H1 (cell line): ENCODE results near the gene LSM14B. TPM values are rescaled to one million over a fixed set of nuclear protein-coding genes. Genes with fewer than 3 reads are reported as not detected.

Experiments
- CTCF ChIA-PET: fragments of 300-600 bp; sonication (Branson Sonifier 250); formaldehyde crosslinking; loops from one replicate; lab custom pipeline; 2021; ENCODE audit not compliant: partially characterized antibody; lab: Charles Lee
- POLR2A ChIA-PET: fragments of 300-600 bp; sonication (Branson Sonifier 250); formaldehyde crosslinking; loops from one replicate; lab custom pipeline; 2021; ENCODE audit warnings: inconsistent platforms; ENCODE audit not compliant: partially characterized antibody; lab: Charles Lee
- DNase-seq, 2 experiments: peaks; one replicate each; pipeline versions ENCODE4 v3.0.0 to v3.0.0-alpha.2; 2010 to 2022; ENCODE audit warnings: low spot score in 2 of 2, low read depth in 1 of 2, mixed read lengths in 1 of 2
- FAIRE-seq: peaks from 2 replicates; lab custom pipeline; 2011; peaks lifted over from hg19 to GRCh38; lab: Jason Lieb, UNC
- H2AFZ ChIP-seq: 2 replicates; pipeline ENCODE4 v1.8.1; 2012; ENCODE audit warnings: low read length, inconsistent platforms
- H2AK5ac ChIP-seq: 2 replicates; pipeline ENCODE4 v1.6.1; 2013; ENCODE audit warnings: low read depth, low read length
- H2BK120ac ChIP-seq: replicated peaks from 2 replicates; pipeline ENCODE3; 2013; ENCODE audit warnings: low read depth, low read length, inconsistent platforms
- H2BK12ac ChIP-seq: 2 replicates; pipeline ENCODE4 v1.6.1; 2013; ENCODE audit warnings: low read depth, low read length
- H2BK15ac ChIP-seq: 2 replicates; pipeline ENCODE4 v1.6.1; 2013; ENCODE audit warnings: low read length
- H2BK20ac ChIP-seq: 2 replicates; pipeline ENCODE4 v1.6.1; 2013; ENCODE audit warnings: low read length
- H2BK5ac ChIP-seq: 2 replicates; pipeline ENCODE4 v1.6.1; 2013; ENCODE audit warnings: low read depth, low read length
- H3K14ac ChIP-seq: 2 replicates; pipeline ENCODE4 v1.6.1; 2013; ENCODE audit warnings: inconsistent platforms; ENCODE audit not compliant: insufficient read length
- H3K18ac ChIP-seq: 2 replicates; pipeline ENCODE4 v1.6.1; 2013; ENCODE audit warnings: low read length; ENCODE audit errors: extremely low read depth
- H3K23ac ChIP-seq: 2 replicates; pipeline ENCODE4 v1.6.1; 2013; ENCODE audit warnings: inconsistent platforms; ENCODE audit not compliant: insufficient read length
- H3K23me2 ChIP-seq: 2 replicates; pipeline ENCODE4 v1.6.1; 2013; ENCODE audit warnings: low read depth, low read length
- H3K27ac ChIP-seq: 2 replicates; pipeline ENCODE4 v1.6.1; 2011; ENCODE audit warnings: low read depth, low read length, inconsistent platforms
- H3K27me3 ChIP-seq, 4 experiments: replicated peaks in 1 of 4; 1 replicate in 1 of 4; 2 replicates in 3 of 4; pipeline versions ENCODE4 v1.6.1 to v1.8.1; 2011 to 2013; ENCODE audit warnings: low read length in 3 of 4, mild to moderate bottlenecking in 3 of 4, inconsistent platforms in 2 of 4, mixed read lengths in 2 of 4, moderate library complexity in 1 of 4; ENCODE audit not compliant: control insufficient read depth in 3 of 4, insufficient read depth in 3 of 4; ENCODE audit errors: extremely low read depth in 1 of 4
- H3K36me3 ChIP-seq, 4 experiments: 2 replicates each; pipeline versions ENCODE4 v1.6.1 to v1.8.1; 2011 to 2013; ENCODE audit warnings: mild to moderate bottlenecking in 4 of 4, low read length in 3 of 4, moderate library complexity in 2 of 4, control low read depth in 1 of 4, inconsistent platforms in 1 of 4; ENCODE audit not compliant: insufficient read depth in 4 of 4, control insufficient read depth in 2 of 4
- H3K4ac ChIP-seq: replicated peaks from 2 replicates; pipeline ENCODE3; 2013; ENCODE audit warnings: low read length, low read depth, mixed read lengths, inconsistent platforms; ENCODE audit not compliant: insufficient read length
- H3K4me1 ChIP-seq, 4 experiments: replicated peaks in 1 of 4; 1 replicate in 1 of 4; 2 replicates in 3 of 4; pipeline versions ENCODE4 v1.6.1 to v1.8.1; 2011 to 2013; ENCODE audit warnings: low read length in 3 of 4, inconsistent platforms in 2 of 4, mixed read lengths in 1 of 4; ENCODE audit not compliant: insufficient read depth in 4 of 4, control insufficient read depth in 3 of 4
- H3K4me2 ChIP-seq, 2 experiments: 2 replicates each; pipeline versions ENCODE4 v1.6.1 to v1.8.1; 2011 to 2013; ENCODE audit warnings: low read depth in 2 of 2, low read length in 2 of 2, control low read depth in 1 of 2, inconsistent platforms in 1 of 2, mild to moderate bottlenecking in 1 of 2; ENCODE audit not compliant: insufficient read depth in 1 of 2
- H3K4me3 ChIP-seq, 4 experiments: fragments of 200-600, 300-600 bp in 1 of 4; sonication (generic), shearing (Covaris generic), sonication (Bioruptor Twin) in 1 of 4; 2 replicates each; pipeline versions ENCODE4 v1.5.1 to v1.8.1; 2011 to 2016; ENCODE audit warnings: low read length in 4 of 4, low read depth in 3 of 4, control low read depth in 2 of 4, inconsistent platforms in 2 of 4, mild to moderate bottlenecking in 2 of 4, mixed read lengths in 1 of 4, moderate library complexity in 1 of 4; ENCODE audit not compliant: insufficient read depth in 2 of 4; ENCODE audit errors: extremely low read depth in 1 of 4
- H3K56ac ChIP-seq: replicated peaks from 2 replicates; pipeline ENCODE3; 2013; ENCODE audit warnings: low read depth, mild to moderate bottlenecking, mixed read lengths, low read length, inconsistent platforms; ENCODE audit not compliant: insufficient read length
- H3K79me1 ChIP-seq: 2 replicates; pipeline ENCODE4 v1.6.1; 2013; ENCODE audit warnings: low read depth, low read length, control low read depth
- H3K79me2 ChIP-seq, 2 experiments: 2 replicates each; pipeline versions ENCODE4 v1.6.1 to v1.8.1; 2012 to 2013; ENCODE audit warnings: low read length in 2 of 2, mild to moderate bottlenecking in 2 of 2, inconsistent platforms in 1 of 2; ENCODE audit not compliant: insufficient read depth in 2 of 2, control insufficient read depth in 1 of 2
- H3K9ac ChIP-seq, 4 experiments: replicated peaks in 1 of 4; 1 replicate in 1 of 4; 2 replicates in 3 of 4; pipeline versions ENCODE4 v1.6.1 to v1.8.1; 2011 to 2013; ENCODE audit warnings: low read depth in 3 of 4, low read length in 3 of 4, control low read depth in 2 of 4, mild to moderate bottlenecking in 2 of 4, moderate library complexity in 2 of 4, inconsistent platforms in 1 of 4; ENCODE audit errors: extremely low read depth in 1 of 4
- H3K9me3 ChIP-seq, 2 experiments: 2 replicates each; pipeline versions ENCODE4 v1.6.1 to v1.8.1; 2012 to 2013; ENCODE audit warnings: mild to moderate bottlenecking in 2 of 2, moderate library complexity in 2 of 2, control low read depth in 1 of 2, inconsistent platforms in 1 of 2, low read depth in 1 of 2, low read length in 1 of 2, mixed read lengths in 1 of 2; ENCODE audit not compliant: insufficient read depth in 2 of 2
- H4K20me1 ChIP-seq, 2 experiments: replicated peaks in 1 of 2; 2 replicates each; pipeline versions ENCODE3 to v1.8.1; 2011 to 2013; ENCODE audit warnings: inconsistent platforms in 2 of 2, low read length in 2 of 2, mild to moderate bottlenecking in 1 of 2; ENCODE audit not compliant: insufficient read depth in 2 of 2, control insufficient read depth in 1 of 2
- H4K5ac ChIP-seq: 2 replicates; pipeline ENCODE4 v1.6.1; 2013; ENCODE audit warnings: low read length, low read depth, mixed read lengths, inconsistent platforms; ENCODE audit not compliant: insufficient read length
- H4K8ac ChIP-seq: 2 replicates; pipeline ENCODE4 v1.8.0; 2013; ENCODE audit warnings: mild to moderate bottlenecking, moderate library complexity, low read length, inconsistent platforms; ENCODE audit not compliant: insufficient read depth; ENCODE audit errors: extremely low read depth
- H4K91ac ChIP-seq: replicated peaks from 2 replicates; pipeline ENCODE3; 2013; ENCODE audit warnings: low read length, mixed read lengths, inconsistent platforms; ENCODE audit not compliant: insufficient read length
- KDM5A ChIP-seq: fragments of 200-600 bp; IDR thresholded peaks from 2 replicates; pipeline ENCODE4 v1.7.1; 2012; ENCODE audit warnings: mild to moderate bottlenecking, low read length, inconsistent platforms, mixed read lengths
- MAFK ChIP-seq: IDR thresholded peaks from 2 replicates; pipeline ENCODE4 v1.6.1; 2012; ENCODE audit warnings: low read depth, mild to moderate bottlenecking, improper control_type of control experiment, low read length
- NRF1 ChIP-seq: IDR thresholded peaks from 2 replicates; pipeline ENCODE4 v1.6.1; 2011; ENCODE audit warnings: mild to moderate bottlenecking, low read depth, low read length, improper control_type of control experiment
- POLR2A ChIP-seq, 2 experiments: IDR thresholded peaks; 1 replicate in 1 of 2; 2 replicates in 1 of 2; pipeline ENCODE4 v1.6.1; 2011; ENCODE audit warnings: low read depth in 2 of 2, low read length in 2 of 2, mild to moderate bottlenecking in 2 of 2; ENCODE audit errors: control extremely low read depth in 1 of 2
- SP1 ChIP-seq: IDR thresholded peaks from 2 replicates; pipeline ENCODE4 v1.6.1; 2011; ENCODE audit warnings: low read depth, low read length
- WGBS, 2 experiments: shearing (Covaris generic) in 1 of 2; methylation state at CpG; one replicate each; pipeline versions ENCODE4 v1.1.6 to v1.1.7; 2013 to 2015; ENCODE audit warnings: low lambda C conversion rate in 2 of 2, mixed read lengths in 2 of 2, inconsistent platforms in 1 of 2, low coverage in 1 of 2, missing lambda C conversion rate in 1 of 2; ENCODE audit not compliant: insufficient replicate concordance in 2 of 2, insufficient coverage in 1 of 2, insufficient read length in 1 of 2; ENCODE audit errors: extremely low coverage in 1 of 2, missing lambda C conversion rate in 1 of 2; 5-methylcytosine and 5-hydroxymethylcytosine counted together
- polyA plus RNA-seq, 7 experiments: library from polyadenylated mRNA; depleted of rRNA in 3 of 7; stranded (reverse) in 5 of 7; unstranded in 2 of 7; fragments of >200 nt in 5 of 7; fragments of 200-250 nt in 2 of 7; gene quantifications; 1 replicate in 5 of 7; 2 replicates in 1 of 7; 4 replicates in 1 of 7; pipeline versions ENCODE4 v1.2.1 to v1.2.3, GENCODE V29; 2011 to 2013; ENCODE audit warnings: missing spikeins in 2 of 7, mixed read lengths in 2 of 7
- total RNA-seq: library from RNA; stranded (reverse); fragmentation: NEBNext Ultra II Directional; extraction: Animal tissue kit (Norgen Biotek cat#: 25700); gene quantifications from 2 replicates; pipeline ENCODE4 v1.2.1, GENCODE V29; 2021
- TF ChIP-seq, protein P1 (sequence below), 3 experiments: IDR thresholded peaks; 1 replicate in 2 of 3; 2 replicates in 1 of 3; pipeline versions ENCODE4 v1.5.1 to v1.6.1; 2011; ENCODE audit warnings: low read length in 3 of 3, mild to moderate bottlenecking in 3 of 3, inconsistent platforms in 2 of 3, low read depth in 1 of 3, moderate library complexity in 1 of 3; ENCODE audit not compliant: insufficient read depth in 1 of 3; ENCODE audit errors: control extremely low read depth in 1 of 3

LSM14B gene
- total and polyA plus RNA-seq, 2 of the 8 experiments (the other 6 are each of a cell fraction or from before 2014, with no cell fraction given) = 58.3 to 65.6 TPM

DNA sequence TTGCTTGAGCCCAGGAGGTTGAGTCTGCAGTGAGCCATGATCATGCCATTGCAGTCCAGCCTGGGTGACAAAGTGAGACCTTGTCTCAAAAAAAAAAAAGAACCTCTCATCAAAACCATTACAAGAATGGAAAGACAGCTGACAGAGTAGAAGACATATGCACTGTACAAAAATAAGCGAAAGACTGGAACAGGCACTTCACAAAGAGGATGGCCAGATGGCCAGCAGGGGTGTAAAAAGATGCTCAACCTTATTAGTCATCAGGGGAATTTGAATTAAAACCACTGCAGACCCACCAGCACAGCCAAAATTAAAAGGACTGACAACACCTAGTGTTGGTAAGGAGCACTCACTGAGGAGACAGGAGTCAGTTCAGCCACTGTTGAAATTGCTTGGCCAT is 43.1 kb upstream of the LSM14B start:
- POLR2A ChIA-PET = no interaction called here

More for the DNA sequence above, 43.1 kb upstream of the LSM14B start:
- DNase-seq = no peak
- Histone ChIP-seq H3K36me3 (no peaks in the 10 kb centered on the region), H3K4me2 (no peak overlapping the region), H3K56ac (no peak overlapping the region), H3K9ac (no peak overlapping the region; a peak in 1 of 7 replicates), H4K5ac (no peak overlapping the region), H2BK120ac (no peak overlapping the region), H3K23ac (no peak overlapping the region), H2BK15ac (no peak overlapping the region), H2BK20ac (no peak overlapping the region), H3K23me2 (no peaks in the 10 kb centered on the region), H2BK12ac (no peak overlapping the region), H4K20me1 (no peaks in the 10 kb centered on the region), H3K27ac (no peak overlapping the region), H3K18ac (no peak overlapping the region), H3K4ac (no peak overlapping the region), H4K91ac (no peak overlapping the region), H3K79me1 (no peaks in the 10 kb centered on the region), H2BK5ac (no peak overlapping the region), H3K27me3 (no peaks in the 10 kb centered on the region), H3K4me3 (no peak overlapping the region), H3K9me3 (peaks cover 11 to 24% of the 10 kb centered on the region in 2 experiments), H2AK5ac (no peak overlapping the region), H3K14ac (no peak overlapping the region), H3K4me1 (no peaks in the 10 kb centered on the region), H2AFZ (no peak overlapping the region), H4K8ac (no peak overlapping the region), H3K79me2 (no peaks in the 10 kb centered on the region)
- TF ChIP-seq SP1 (no peak), NRF1 (no peak), MAFK (no peak), POLR2A (IDR thresholded peaks at IDR 0.05; ENCODE audit: control extremely low read depth in 1 of 2, low read depth in 2 of 2, low read length in 2 of 2) (no peak), KDM5A (no peak)
- TF ChIP-seq, protein P1, sequence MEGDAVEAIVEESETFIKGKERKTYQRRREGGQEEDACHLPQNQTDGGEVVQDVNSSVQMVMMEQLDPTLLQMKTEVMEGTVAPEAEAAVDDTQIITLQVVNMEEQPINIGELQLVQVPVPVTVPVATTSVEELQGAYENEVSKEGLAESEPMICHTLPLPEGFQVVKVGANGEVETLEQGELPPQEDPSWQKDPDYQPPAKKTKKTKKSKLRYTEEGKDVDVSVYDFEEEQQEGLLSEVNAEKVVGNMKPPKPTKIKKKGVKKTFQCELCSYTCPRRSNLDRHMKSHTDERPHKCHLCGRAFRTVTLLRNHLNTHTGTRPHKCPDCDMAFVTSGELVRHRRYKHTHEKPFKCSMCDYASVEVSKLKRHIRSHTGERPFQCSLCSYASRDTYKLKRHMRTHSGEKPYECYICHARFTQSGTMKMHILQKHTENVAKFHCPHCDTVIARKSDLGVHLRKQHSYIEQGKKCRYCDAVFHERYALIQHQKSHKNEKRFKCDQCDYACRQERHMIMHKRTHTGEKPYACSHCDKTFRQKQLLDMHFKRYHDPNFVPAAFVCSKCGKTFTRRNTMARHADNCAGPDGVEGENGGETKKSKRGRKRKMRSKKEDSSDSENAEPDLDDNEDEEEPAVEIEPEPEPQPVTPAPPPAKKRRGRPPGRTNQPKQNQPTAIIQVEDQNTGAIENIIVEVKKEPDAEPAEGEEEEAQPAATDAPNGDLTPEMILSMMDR (IDR thresholded peaks at IDR 0.05; ENCODE audit: control extremely low read depth in 1 of 3, insufficient read depth in 1 of 3, low read depth in 1 of 3, low read length in 3 of 3) = no peak
- 71% methylated on average over 1 of the region's 1 CpG; no CpG with 5 or more reads in 1 of the 2 experiments for WGBS, 2 experiments
- CTCF ChIA-PET = no interaction called here
- no peak for FAIRE-seq
